HepG2 (cell line): ENCODE data around the gene HEPHL1. TPM values are rescaled to one million over a fixed set of nuclear protein-coding genes. Genes with fewer than 3 reads are reported as not detected.

Experiments
- ATAC-seq: fragments of 200-7000 bp; cut with Tn5 transposase; 3 replicates; pipeline ENCODE4 v1.9.1; 2020; ENCODE audit warnings: mild to moderate bottlenecking, moderate library complexity
- BruUV-seq: library from RNA; stranded (reverse); fragments of 400-500 nt; replicated peaks from 2 replicates; lab custom pipeline; 2021; lab: Mats Ljungman, UMichigan
- CTCF ChIA-PET: fragments of 300-600 bp; formaldehyde crosslinking; extraction: SDS; loops from one replicate; lab custom pipeline; 2021; ENCODE audit warnings: low total read pairs, inconsistent platforms, low intra/inter-chr PET ratio; lab: Yijun Ruan, JAX
- POLR2A ChIA-PET: fragments of 350-600 bp; sonication (Branson Sonifier 250); formaldehyde crosslinking; loops from one replicate; lab custom pipeline; 2020; ENCODE audit warnings: antibody characterized with exemption, inconsistent platforms; lab: Yijun Ruan, JAX
- DNase-seq: peaks from one replicate; pipeline ENCODE4 v3.0.0-alpha.2; 2015; ENCODE audit warnings: low spot score
- FAIRE-seq: peaks from 3 replicates; lab custom pipeline; 2011; peaks lifted over from hg19 to GRCh38; lab: Jason Lieb, UNC
- H2AFZ ChIP-seq: one replicate; pipeline ENCODE4 v1.6.1; 2011; ENCODE audit warnings: low read length, inconsistent platforms
- H3K27ac ChIP-seq: fragments of 300-600 bp; 3 replicates; pipeline ENCODE4 v1.8.0; 2011; ENCODE audit warnings: mixed run types, mild to moderate bottlenecking, mixed read lengths, low read length, inconsistent platforms; ENCODE audit not compliant: insufficient read depth; ENCODE audit errors: extremely low read length
- H3K27me3 ChIP-seq, 2 experiments: fragments of 200-600 bp in 1 of 2; 2 replicates in 1 of 2; 3 replicates in 1 of 2; pipeline versions ENCODE4 v1.6.0 to v1.8.0; 2011; ENCODE audit warnings: low read length in 2 of 2, mild to moderate bottlenecking in 2 of 2, moderate library complexity in 2 of 2, inconsistent platforms in 1 of 2; ENCODE audit not compliant: insufficient read depth in 2 of 2, control insufficient read depth in 1 of 2
- H3K36me3 ChIP-seq, 2 experiments: fragments of 200-600 bp in 1 of 2; replicated peaks in 1 of 2; 2 replicates in 1 of 2; 3 replicates in 1 of 2; pipeline versions ENCODE4 v1.5.1 to v1.8.0; 2011; ENCODE audit warnings: low read length in 2 of 2, inconsistent platforms in 1 of 2; ENCODE audit not compliant: insufficient read depth in 2 of 2, control insufficient read depth in 1 of 2
- H3K4me1 ChIP-seq: 2 replicates; pipeline ENCODE4 v1.5.1; 2012; ENCODE audit warnings: low read length, inconsistent platforms; ENCODE audit not compliant: insufficient read depth
- H3K4me2 ChIP-seq: 2 replicates; pipeline ENCODE4 v1.6.0; 2011; ENCODE audit warnings: low read depth, low read length, inconsistent platforms
- H3K4me3 ChIP-seq, 3 experiments: fragments of 200-600 bp in 1 of 3; sonication (generic), shearing (Covaris generic) in 1 of 3; replicated peaks in 1 of 3; 2 replicates each; pipeline ENCODE4 v1.5.1; 2011 to 2016; ENCODE audit warnings: low read length in 3 of 3, inconsistent platforms in 2 of 3, low read depth in 2 of 3, mild to moderate bottlenecking in 2 of 3, control low read depth in 1 of 3, mixed read lengths in 1 of 3; ENCODE audit not compliant: insufficient read depth in 1 of 3
- H3K79me2 ChIP-seq: one replicate; pipeline ENCODE4 v1.6.1; 2011; ENCODE audit warnings: low read length, inconsistent platforms; ENCODE audit not compliant: insufficient read depth
- H3K9ac ChIP-seq: 2 replicates; pipeline ENCODE4 v1.6.0; 2011; ENCODE audit warnings: mild to moderate bottlenecking, low read depth, low read length, inconsistent platforms; ENCODE audit not compliant: insufficient read depth
- H3K9me3 ChIP-seq: 2 replicates; pipeline ENCODE4 v1.5.1; 2012; ENCODE audit warnings: mild to moderate bottlenecking, low read length
- H4K20me1 ChIP-seq: 2 replicates; pipeline ENCODE4 v1.6.0; 2011; ENCODE audit warnings: inconsistent platforms, mild to moderate bottlenecking, low read length, moderate library complexity; ENCODE audit not compliant: insufficient read depth
- AGO1 ChIP-seq: fragments of 200-400 bp; formaldehyde crosslinking; IDR thresholded peaks from 2 replicates; pipeline ENCODE4 v1.6.1; 2017; ENCODE audit warnings: mild to moderate bottlenecking, low read depth, low read length, moderate library complexity; ENCODE audit not compliant: poor library complexity, severe bottlenecking
- DDIT3 ChIP-seq: sonication (generic); formaldehyde crosslinking; IDR thresholded peaks from 2 replicates; pipeline ENCODE4 v1.4.0; 2020; ENCODE audit warnings: mild to moderate bottlenecking, missing genetic modification reagents
- DNMT3B ChIP-seq: conservative IDR thresholded peaks from 2 replicates; pipeline ENCODE4 v1.6.1; 2016; ENCODE audit warnings: missing biosample characterization, control low read depth
- EHMT2 ChIP-seq: fragments of 200-600 bp; sonication (generic); IDR thresholded peaks from 2 replicates; pipeline ENCODE4 v1.7.0; 2017; ENCODE audit warnings: antibody characterized with exemption, low read depth, low read length, borderline replicate concordance
- JARID2 ChIP-seq: sonication (generic); formaldehyde crosslinking; IDR thresholded peaks from 2 replicates; pipeline ENCODE4 v1.8.1; 2023; ENCODE audit warnings: missing genetic modification reagents, inconsistent platforms; ENCODE audit not compliant: insufficient replicate concordance
- MAFF ChIP-seq: IDR thresholded peaks from 2 replicates; pipeline ENCODE4 v1.6.1; 2011; ENCODE audit warnings: low read depth, low read length, improper control_type of control experiment
- MAFK ChIP-seq, 2 experiments: IDR thresholded peaks in 1 of 2; conservative IDR thresholded peaks in 1 of 2; 2 replicates each; pipeline ENCODE4 v1.6.1; 2011; ENCODE audit warnings: improper control_type of control experiment in 2 of 2, low read length in 2 of 2
- RBAK ChIP-seq: sonication (generic); formaldehyde crosslinking; IDR thresholded peaks from 2 replicates; pipeline ENCODE4 v1.5.1; 2020; ENCODE audit warnings: mild to moderate bottlenecking, missing genetic modification reagents
- RFX3 ChIP-seq: IDR thresholded peaks from 2 replicates; pipeline ENCODE4 v1.6.1; 2016; ENCODE audit warnings: missing biosample characterization, missing genetic modification reagents
- SATB2 ChIP-seq: sonication (generic); formaldehyde crosslinking; IDR thresholded peaks from 2 replicates; pipeline ENCODE4 v1.5.0; 2020; ENCODE audit warnings: missing genetic modification reagents
- ZBTB37 ChIP-seq: sonication (generic); formaldehyde crosslinking; IDR thresholded peaks from 2 replicates; pipeline ENCODE4 v1.4.0; 2020; ENCODE audit warnings: mild to moderate bottlenecking, missing genetic modification reagents
- ZMAT5 ChIP-seq: sonication (generic); formaldehyde crosslinking; IDR thresholded peaks from 2 replicates; pipeline ENCODE4 v1.5.0; 2020; ENCODE audit warnings: mild to moderate bottlenecking, low read depth, missing genetic modification reagents, borderline replicate concordance
- ZNF121 ChIP-seq: sonication (generic); formaldehyde crosslinking; IDR thresholded peaks from 2 replicates; pipeline ENCODE4 v1.5.0; 2020; ENCODE audit warnings: mild to moderate bottlenecking, missing genetic modification reagents
- ZNF674 ChIP-seq: sonication (generic); formaldehyde crosslinking; IDR thresholded peaks from 2 replicates; pipeline ENCODE4 v1.5.0; 2020; ENCODE audit warnings: low read depth, mild to moderate bottlenecking, missing genetic modification reagents
- ZNF678 ChIP-seq: sonication (generic); formaldehyde crosslinking; IDR thresholded peaks from 2 replicates; pipeline ENCODE4 v1.4.0; 2020; ENCODE audit warnings: mild to moderate bottlenecking, missing genetic modification reagents
- ZNF772 ChIP-seq: sonication (generic); formaldehyde crosslinking; IDR thresholded peaks from 2 replicates; pipeline ENCODE4 v1.5.0; 2020; ENCODE audit warnings: mild to moderate bottlenecking, missing genetic modification reagents
- ZNF777 ChIP-seq: sonication (generic); formaldehyde crosslinking; IDR thresholded peaks from 2 replicates; pipeline ENCODE4 v1.4.0; 2020; ENCODE audit warnings: missing genetic modification reagents
- ZNF850 ChIP-seq: sonication (generic); formaldehyde crosslinking; conservative IDR thresholded peaks from 2 replicates; pipeline ENCODE4 v1.9.0; 2021; ENCODE audit warnings: mild to moderate bottlenecking, missing genetic modification reagents
- ZNF883 ChIP-seq: sonication (generic); formaldehyde crosslinking; IDR thresholded peaks from 2 replicates; pipeline ENCODE4 v1.5.1; 2020; ENCODE audit warnings: mild to moderate bottlenecking, missing genetic modification reagents; ENCODE audit errors: not compliant biosample characterization
- whole genome bisulfite sequencing: methylation state at CpG from one replicate; pipeline ENCODE4 v1.1.6; 2017; ENCODE audit warnings: low lambda C conversion rate; 5-methylcytosine and 5-hydroxymethylcytosine counted together
- in situ Hi-C: cut with HindIII; loops from 2 replicates; pipeline ENCODE4 v1.10.0; 2017; ENCODE audit warnings: low pct_unique_long_range_greater_than_20kb; ENCODE audit not compliant: extremely low pct_ligation_motif_present
- intact Hi-C: fragments of 100-400 bp; cut with micrococcal nuclease; formaldehyde crosslinking; loops from one replicate; pipeline ENCODE4 v1.10.0; 2022; ENCODE audit not compliant: unreplicated experiment
- polyA plus RNA-seq, 8 experiments: library from polyadenylated mRNA; depleted of rRNA in 3 of 8; stranded (reverse) in 7 of 8; unstranded in 1 of 8; fragments of >200 nt; fragmentation: Illumina TruSeq in 4 of 8; extraction: Trizol in 4 of 8; gene quantifications; 2 replicates each; pipeline versions ENCODE4 v1.2.1 to v1.2.3, GENCODE V29; 2011 to 2016; ENCODE audit warnings: low read depth in 4 of 8, missing spikeins in 1 of 8, mixed read lengths in 1 of 8; ENCODE audit not compliant: insufficient read depth in 1 of 8
- total RNA-seq, 5 experiments: library from RNA; depleted of rRNA; stranded (reverse); fragments of >200 nt; fragmentation: Illumina TruSeq; extraction: Trizol; gene quantifications; 2 replicates each; pipeline ENCODE4 v1.2.3, GENCODE V29; 2016; ENCODE audit warnings: low read depth in 1 of 5

Gene HEPHL1
- total and polyA plus RNA-seq, 2 of the 13 experiments (the other 11 are each of a cell fraction or from before 2014, with no cell fraction given) = 0.04 to 0.05 TPM

GRCh38 chr11:94025690-94026394, 4.7 kb downstream of the HEPHL1 start:
- no peak overlapping the region for H2AFZ ChIP-seq
- H3K4me1 ChIP-seq = no peaks in the 10 kb centered on the region
- H3K4me3 ChIP-seq = no peak overlapping the region
- no peaks in the 10 kb centered on the region for H4K20me1 ChIP-seq
- ATAC-seq = no peak
- in situ Hi-C loops = no loop called here
- 0% methylated on average over 2 of the region's 2 CpGs for WGBS
- no peak overlapping the region for H3K27ac ChIP-seq
- CTCF ChIA-PET = no interaction called here
- no peaks in the 10 kb centered on the region for H3K9me3 ChIP-seq
- no peaks in the 10 kb centered on the region for H3K79me2 ChIP-seq
- no peak for TF ChIP-seq DNMT3B (CRISPR knock-in tag)
- no peak for TF ChIP-seq RFX3 (CRISPR knock-in tag)
- 0 out of 2 replicates have a peak, but pooled peaks have one; percentile 30 for TF ChIP-seq MAFF
- TF ChIP-seq MAFK (conservative IDR thresholded peaks at IDR 0.05 in 1 of 2, IDR thresholded peaks at IDR 0.05 in 1 of 2; ENCODE audit: low read length in 2 of 2) = peak; percentile 44 to 62
- TF ChIP-seq DDIT3 = no peak
- TF ChIP-seq ZMAT5 (CRISPR knock-in tag) = no peak
- TF ChIP-seq AGO1 = no peak
- H3K9ac ChIP-seq = no peak overlapping the region
- DNase-seq = no peak
- POLR2A ChIA-PET = no interaction called here
- no TSS peak for BruUV-seq
- no peaks in the 10 kb centered on the region for H3K36me3 ChIP-seq
- no peak for FAIRE-seq
- no peak overlapping the region for H3K4me2 ChIP-seq
- intact Hi-C loops = no loop called here
- H3K27me3 ChIP-seq = no peaks in the 10 kb centered on the region; a peak in 1 of 5 replicates

GRCh38 chr11:94027210-94027609, 6.1 kb downstream of the HEPHL1 start:
- intact Hi-C loops (no loop called here), in situ Hi-C loops (no loop called here)
- FAIRE-seq = no peak
- no TSS peak for BruUV-seq
- no peak for DNase-seq
- Histone ChIP-seq H3K4me2 (no peak overlapping the region), H3K36me3 (no peaks in the 10 kb centered on the region), H3K9ac (no peak overlapping the region), H3K27ac (no peak overlapping the region), H3K9me3 (no peaks in the 10 kb centered on the region), H3K4me1 (no peaks in the 10 kb centered on the region), H4K20me1 (no peaks in the 10 kb centered on the region), H3K79me2 (no peaks in the 10 kb centered on the region), H2AFZ (no peak overlapping the region), H3K4me3 (no peak overlapping the region), H3K27me3 (no peaks in the 10 kb centered on the region; a peak in 1 of 5 replicates)
- ChIA-PET POLR2A (no interaction called here), CTCF (no interaction called here)
- ATAC-seq = no peak
- 10% methylated on average over 5 of the region's 5 CpGs for WGBS
- TF ChIP-seq JARID2 (CRISPR knock-in tag) = no peak
- TF ChIP-seq ZNF883 (CRISPR knock-in tag) = no peak
- TF ChIP-seq ZNF772 (CRISPR knock-in tag) = no peak
- TF ChIP-seq ZNF674 (CRISPR knock-in tag) = no peak
- TF ChIP-seq ZNF121 (CRISPR knock-in tag) = no peak
- TF ChIP-seq ZBTB37 (CRISPR knock-in tag) = no peak
- no peak for TF ChIP-seq SATB2 (CRISPR knock-in tag)
- TF ChIP-seq RBAK = no peak
- no peak for TF ChIP-seq ZNF850
- no peak for TF ChIP-seq EHMT2
- no peak for TF ChIP-seq ZNF777
- no peak for TF ChIP-seq ZNF678 (CRISPR knock-in tag)
